Esophagus muscularis mucosa (tissue), 3 donors: ENCODE data around the gene AHR.

ENCODE experiments used
- CTCF ChIP-seq, 3 experiments: fragments of 200-600 bp in 2 of 3; fragments of 450-650 bp in 1 of 3; sonication (generic) in 2 of 3; IDR thresholded peaks; one replicate each; pipeline ENCODE4 v1.5.1; 2017 to 2019; ENCODE audit warnings: antibody characterized with exemption in 3 of 3, mild to moderate bottlenecking in 2 of 3, moderate library complexity in 1 of 3
- POLR2A ChIP-seq: fragments of 450-650 bp; IDR thresholded peaks from one replicate; pipeline ENCODE4 v1.6.1; 2017; ENCODE audit warnings: antibody characterized with exemption, moderate library complexity, mild to moderate bottlenecking, low read depth
- POLR2AphosphoS5 ChIP-seq, 2 donors: sonication (generic); formaldehyde crosslinking; IDR thresholded peaks; one replicate each; pipeline ENCODE4 v1.6.1; 2017; ENCODE audit warnings: antibody characterized with exemption in 2 of 2

- no peak for TF ChIP-seq POLR2AphosphoS5 (IDR thresholded peaks at IDR 0.05)
- TF ChIP-seq CTCF (IDR thresholded peaks at IDR 0.05), result no peak
- TF ChIP-seq POLR2A, result no peak
Observed at GRCh38 chr7:17307000-17307399, 8.5 kb downstream of the AHR start.
